Brain microvascular endothelial cell (primary cell): ENCODE data around the gene KAT14.

Experiments
- DNase-seq: peaks from one replicate; pipeline ENCODE4 v3.0.0-alpha.2; 2020
- H3K27ac ChIP-seq: fragments of 250-450 bp; sonication (Bioruptor Pico); 2 replicates; pipeline ENCODE4 v1.5.1; 2020; ENCODE audit warnings: mild to moderate bottlenecking, moderate library complexity
- H3K27me3 ChIP-seq: fragments of 250-450 bp; sonication (Bioruptor Pico); replicated peaks from 2 replicates; pipeline ENCODE4 v1.5.1; 2020; ENCODE audit warnings: mild to moderate bottlenecking
- H3K36me3 ChIP-seq: fragments of 250-450 bp; sonication (Bioruptor Pico); replicated peaks from 2 replicates; pipeline ENCODE4 v1.5.1; 2020; ENCODE audit warnings: mild to moderate bottlenecking
- H3K4me3 ChIP-seq: 2 replicates; pipeline ENCODE4 v1.5.1; 2011; ENCODE audit warnings: low read depth, mild to moderate bottlenecking, control low read depth, low read length, moderate library complexity
- in situ Hi-C: cut with HindIII; loops from 2 replicates; pipeline ENCODE4 v1.10.0; 2017; ENCODE audit warnings: low sequenced_read_pairs, low pct_ligation_motif_present
- TF ChIP-seq, protein P1 (sequence below): IDR thresholded peaks from 2 replicates; pipeline ENCODE4 v1.5.1; 2011; ENCODE audit warnings: low read depth, mild to moderate bottlenecking, moderate library complexity, low read length, control low read depth, inconsistent platforms; ENCODE audit errors: missing control alignments

The KAT14 gene

GRCh38 chr20:18132663-18133062, 5.0 kb upstream of the KAT14 start:
- no peak overlapping the region for H3K4me3 ChIP-seq
- H3K27ac ChIP-seq, result no peak overlapping the region
- in situ Hi-C loops, result no loop called here
- TF ChIP-seq, protein P1, sequence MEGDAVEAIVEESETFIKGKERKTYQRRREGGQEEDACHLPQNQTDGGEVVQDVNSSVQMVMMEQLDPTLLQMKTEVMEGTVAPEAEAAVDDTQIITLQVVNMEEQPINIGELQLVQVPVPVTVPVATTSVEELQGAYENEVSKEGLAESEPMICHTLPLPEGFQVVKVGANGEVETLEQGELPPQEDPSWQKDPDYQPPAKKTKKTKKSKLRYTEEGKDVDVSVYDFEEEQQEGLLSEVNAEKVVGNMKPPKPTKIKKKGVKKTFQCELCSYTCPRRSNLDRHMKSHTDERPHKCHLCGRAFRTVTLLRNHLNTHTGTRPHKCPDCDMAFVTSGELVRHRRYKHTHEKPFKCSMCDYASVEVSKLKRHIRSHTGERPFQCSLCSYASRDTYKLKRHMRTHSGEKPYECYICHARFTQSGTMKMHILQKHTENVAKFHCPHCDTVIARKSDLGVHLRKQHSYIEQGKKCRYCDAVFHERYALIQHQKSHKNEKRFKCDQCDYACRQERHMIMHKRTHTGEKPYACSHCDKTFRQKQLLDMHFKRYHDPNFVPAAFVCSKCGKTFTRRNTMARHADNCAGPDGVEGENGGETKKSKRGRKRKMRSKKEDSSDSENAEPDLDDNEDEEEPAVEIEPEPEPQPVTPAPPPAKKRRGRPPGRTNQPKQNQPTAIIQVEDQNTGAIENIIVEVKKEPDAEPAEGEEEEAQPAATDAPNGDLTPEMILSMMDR, result no peak
- no peaks in the 10 kb centered on the region for H3K36me3 ChIP-seq
- H3K27me3 ChIP-seq, result no peaks in the 10 kb centered on the region
- no peak for DNase-seq

- H3K27me3 ChIP-seq, result no peaks in the 10 kb centered on the region
- H3K36me3 ChIP-seq, result no peaks in the 10 kb centered on the region
- DNase-seq, result no peak
- no peak overlapping the region for H3K4me3 ChIP-seq
- in situ Hi-C loops, result no loop called here
- TF ChIP-seq, protein P1, result no peak
- H3K27ac ChIP-seq, result no peak overlapping the region
Measured at GRCh38 chr20:18133962-18134361, 3.7 kb upstream of the KAT14 start.

DNA sequence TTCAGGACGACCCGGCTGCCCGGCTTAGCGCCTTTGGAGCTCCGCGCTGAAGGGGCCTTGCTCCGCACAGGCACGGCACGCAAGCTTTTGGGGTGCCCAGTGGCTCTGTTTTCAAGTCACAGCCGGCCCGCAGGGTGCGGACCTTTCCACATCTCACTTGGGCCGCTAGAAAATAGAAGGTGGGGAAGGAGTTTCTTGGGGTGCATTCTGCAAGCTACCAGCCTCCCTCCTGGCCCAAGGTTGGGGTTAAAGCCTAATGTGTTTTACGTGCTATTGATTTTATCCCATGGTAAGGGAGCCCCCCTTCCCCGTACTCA, 561 bp downstream of the KAT14 start:
- H3K27ac ChIP-seq, result peak overlapping the region; percentile 63
- in situ Hi-C loops, result no loop called here
- H3K4me3 ChIP-seq, result peak overlapping the region; percentile 86
- peaks cover 4% of the 10 kb centered on the region for H3K36me3 ChIP-seq
- TF ChIP-seq, protein P1, result no peak
- DNase-seq, result no peak
- H3K27me3 ChIP-seq, result no peaks in the 10 kb centered on the region

- peak overlapping the region; percentile 86 for H3K4me3 ChIP-seq
- DNase-seq, result no peak
- no peak overlapping the region for H3K27ac ChIP-seq
- in situ Hi-C loops, result no loop called here
- no peaks in the 10 kb centered on the region for H3K27me3 ChIP-seq
- TF ChIP-seq, protein P1, result no peak
- H3K36me3 ChIP-seq, result peaks cover 4% of the 10 kb centered on the region
Measured at GRCh38 chr20:18138639-18139583, 1.2 kb downstream of the KAT14 start.

DNA sequence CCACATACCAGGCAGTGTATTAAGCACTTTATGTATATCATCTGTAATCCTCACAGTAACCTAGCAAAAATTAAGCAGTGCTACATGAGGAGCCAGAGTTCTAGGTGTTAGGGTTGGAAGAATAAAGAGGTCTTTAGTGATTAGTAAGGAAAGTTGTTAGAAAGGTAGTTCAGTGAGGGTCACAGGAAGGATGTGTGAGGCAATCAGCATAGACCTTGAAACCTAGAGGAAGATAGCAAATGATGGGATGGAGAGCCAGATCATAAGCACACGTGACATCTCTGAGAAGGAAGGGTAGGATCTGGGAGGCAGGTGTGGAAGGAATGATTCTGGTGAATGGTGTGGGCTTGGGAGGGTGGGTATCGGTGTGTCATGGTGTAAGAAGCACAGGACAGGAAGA, 2.2 kb downstream of the KAT14 start:
- H3K36me3 ChIP-seq, result peaks cover 4% of the 10 kb centered on the region
- in situ Hi-C loops, result no loop called here
- TF ChIP-seq, protein P1, result no peak
- no peak for DNase-seq
- no peak overlapping the region for H3K27ac ChIP-seq
- H3K4me3 ChIP-seq, result no peak overlapping the region
- H3K27me3 ChIP-seq, result no peaks in the 10 kb centered on the region
